B cell (primary cell): ENCODE results near the gene HDGF. TPM values are rescaled to one million over a fixed set of nuclear protein-coding genes. Genes with fewer than 3 reads are reported as not detected.
A peak's percentile ranks its signal among the peaks of the same experiment; 100 is the strongest.

ENCODE experiments used
- ATAC-seq: fragments of 200-7000 bp; cut with Tn5 transposase; one replicate; pipeline ENCODE4 v1.10.0; 2021; ENCODE audit warnings: low read depth, mild to moderate bottlenecking, moderate number of reproducible peaks, moderate library complexity
- CTCF ChIA-PET: fragments of 350-600 bp; sonication (Branson Sonifier 250); formaldehyde crosslinking; loops from one replicate; lab custom pipeline; 2021; ENCODE audit warnings: antibody characterized with exemption, inconsistent platforms; lab: Charles Lee
- POLR2A ChIA-PET: fragments of 350-600 bp; sonication (Branson Sonifier 250); formaldehyde crosslinking; loops from one replicate; lab custom pipeline; 2021; ENCODE audit warnings: antibody characterized with exemption; lab: Charles Lee
- DNase-seq: peaks from one replicate; pipeline ENCODE4 v3.0.0; 2013
- H2AFZ ChIP-seq: 2 replicates; pipeline ENCODE4 v1.6.1; 2012; ENCODE audit warnings: mild to moderate bottlenecking, low read depth, low read length; ENCODE audit not compliant: insufficient read depth, poor library complexity, severe bottlenecking
- H3K27ac ChIP-seq, 2 donors: 1 replicate in 1 of 2; 2 replicates in 1 of 2; pipeline ENCODE4 v1.5.1; 2012 to 2013; ENCODE audit warnings: low read length in 2 of 2, mild to moderate bottlenecking in 2 of 2, moderate library complexity in 1 of 2
- H3K27me3 ChIP-seq, 4 experiments: fragments of 200-600 bp in 1 of 4; sonication (generic) in 1 of 4; replicated peaks in 1 of 4; 1 replicate in 2 of 4; 2 replicates in 2 of 4; pipeline versions ENCODE4 v1.6.1 to v1.7.0; 2013 to 2016; ENCODE audit warnings: low read length in 3 of 4, mild to moderate bottlenecking in 2 of 4, mixed read lengths in 1 of 4, moderate library complexity in 1 of 4; ENCODE audit not compliant: insufficient read depth in 4 of 4, control insufficient read depth in 3 of 4; ENCODE audit errors: control extremely low read depth in 1 of 4
- H3K36me3 ChIP-seq, 2 experiments: replicated peaks in 1 of 2; 1 replicate in 1 of 2; 2 replicates in 1 of 2; pipeline versions ENCODE4 v1.6.1 to v1.7.1; 2013; ENCODE audit warnings: low read length in 1 of 2; ENCODE audit not compliant: insufficient read depth in 2 of 2, control insufficient read depth in 1 of 2; ENCODE audit errors: control extremely low read depth in 1 of 2, extremely low read depth in 1 of 2
- H3K4me1 ChIP-seq, 2 donors: fragments of 200-600 bp in 1 of 2; sonication (generic) in 1 of 2; 1 replicate in 1 of 2; 2 replicates in 1 of 2; pipeline versions ENCODE4 v1.5.1 to v1.6.1; 2013 to 2017; ENCODE audit warnings: low read length in 2 of 2; ENCODE audit not compliant: control insufficient read depth in 2 of 2, insufficient read depth in 2 of 2
- H3K4me2 ChIP-seq: replicated peaks from 2 replicates; pipeline ENCODE3; 2012; ENCODE audit warnings: mild to moderate bottlenecking, low read depth, low read length; ENCODE audit not compliant: poor library complexity, severe bottlenecking
- H3K4me3 ChIP-seq, 5 experiments: fragments of 200-600 bp in 1 of 5; sonication (generic) in 1 of 5; 1 replicate in 3 of 5; 2 replicates in 2 of 5; pipeline versions ENCODE4 v1.5.1 to v1.7.0; 2011 to 2016; ENCODE audit warnings: low read length in 4 of 5, mild to moderate bottlenecking in 4 of 5, low read depth in 2 of 5, control low read depth in 1 of 5, moderate library complexity in 1 of 5; ENCODE audit not compliant: insufficient read depth in 1 of 5; ENCODE audit errors: control extremely low read depth in 1 of 5, extremely low read depth in 1 of 5
- H3K79me2 ChIP-seq: fragments of 200-600 bp; sonication (generic); one replicate; pipeline ENCODE4 v1.6.0; 2016; ENCODE audit warnings: low read length; ENCODE audit not compliant: control insufficient read depth, insufficient read depth
- H3K9ac ChIP-seq: fragments of 200-600 bp; sonication (generic); 2 replicates; pipeline ENCODE4 v1.6.1; 2017; ENCODE audit warnings: mild to moderate bottlenecking, low read length, moderate library complexity
- H3K9me3 ChIP-seq, 3 donors: one replicate each; pipeline versions ENCODE4 v1.6.1 to v1.7.1; 2013; ENCODE audit warnings: low read length in 2 of 3; ENCODE audit not compliant: control insufficient read depth in 2 of 3, insufficient read depth in 1 of 3; ENCODE audit errors: control extremely low read depth in 1 of 3
- H4K20me1 ChIP-seq: 2 replicates; pipeline ENCODE4 v1.6.0; 2012; ENCODE audit warnings: mild to moderate bottlenecking, low read length; ENCODE audit not compliant: insufficient read depth, control insufficient read depth, poor library complexity, severe bottlenecking
- H3K27ac Mint-ChIP-seq: one replicate; pipeline ENCODE4 v1.8.0; 2021; ENCODE audit warnings: mixed read lengths
- H3K27me3 Mint-ChIP-seq: one replicate; pipeline ENCODE4 v1.8.0; 2021; ENCODE audit warnings: mixed read lengths
- H3K4me1 Mint-ChIP-seq: one replicate; pipeline ENCODE4 v1.8.0; 2021; ENCODE audit warnings: mixed read lengths
- H3K4me3 Mint-ChIP-seq: one replicate; pipeline ENCODE4 v1.8.0; 2021; ENCODE audit warnings: mixed read lengths
- H3K9me3 Mint-ChIP-seq: one replicate; pipeline ENCODE4 v1.8.0; 2022; ENCODE audit warnings: mixed read lengths; ENCODE audit not compliant: insufficient read depth
- EZH2 ChIP-seq: IDR thresholded peaks from 2 replicates; pipeline ENCODE4 v1.6.1; 2012; ENCODE audit warnings: borderline replicate concordance, low read depth, mild to moderate bottlenecking, moderate library complexity, low read length; ENCODE audit not compliant: insufficient read depth, poor library complexity, severe bottlenecking
- WGBS: methylation state at CpG from one replicate; pipeline ENCODE4 v1.1.5; 2013; ENCODE audit warnings: missing lambda C conversion rate; ENCODE audit not compliant: insufficient coverage; 5-methylcytosine and 5-hydroxymethylcytosine counted together
- intact Hi-C: fragments of 100-400 bp; cut with micrococcal nuclease; formaldehyde crosslinking; loops from one replicate; pipeline ENCODE4 v1.10.0; 2022
- polyA plus RNA-seq: library from polyadenylated mRNA; depleted of rRNA; stranded (reverse); fragments of >200 nt; gene quantifications from 2 replicates; pipeline ENCODE4 v1.2.3, GENCODE V29; 2012
- total RNA-seq, 2 donors: library from RNA; stranded (reverse); fragments of 120-200 nt in 1 of 2; gene quantifications; 1 replicate in 1 of 2; 2 replicates in 1 of 2; pipeline versions ENCODE4 v1.2.3 to v1.2.4, GENCODE V29; 2013 to 2022
- TF ChIP-seq, protein P1 (sequence below): fragments of 200-600 bp; IDR thresholded peaks from one replicate; pipeline ENCODE4 v1.8.0; 2022; ENCODE audit warnings: antibody characterized with exemption, mild to moderate bottlenecking

The HDGF gene
- total and polyA plus RNA-seq, 2 donors (not counting 1 experiment from before 2014, with no cell fraction given): 40.3 to 89.9 TPM

DNA sequence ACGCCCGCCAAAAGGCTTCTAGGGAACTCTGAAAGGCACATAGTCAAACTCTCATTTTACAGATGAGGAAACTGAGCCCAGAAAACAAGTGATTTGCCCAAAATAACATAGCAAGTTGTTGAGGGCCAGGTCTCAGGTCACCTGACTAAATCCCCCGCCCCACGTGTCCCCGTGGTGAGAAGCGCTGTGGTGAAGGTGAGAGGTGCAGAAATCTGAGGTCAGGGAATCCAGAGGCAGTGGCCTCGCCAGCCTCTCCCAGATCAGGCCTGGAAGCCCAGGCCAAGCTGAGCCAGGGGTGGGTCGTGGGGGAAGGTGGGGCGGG lies 5.1 kb downstream of the HDGF start:
- ChIA-PET POLR2A (interaction anchor here (0.7 to 1.9 kb wide), 2 partner anchors 17 to 21 kb away, joined by 3 to 9 read pairs; partner anchors contain the start of genes ISG20L2 and PRCC), CTCF (interaction anchor here (1.1 to 1.2 kb wide), 2 partner anchors 10 to 21 kb away, joined by 3 read pairs; no protein-coding TSS in a partner anchor)
- Histone ChIP-seq H3K4me2 (peak overlapping the region; percentile 78), H3K9me3 (no peaks in the 10 kb centered on the region), H3K79me2 (peaks cover 54% of the 10 kb centered on the region), H3K4me1 (peaks cover 48 to 56% of the 10 kb centered on the region in 2 donors), H3K27ac (peak overlapping the region; percentile 80 to 88), H3K36me3 (peaks cover 0 to 24% of the 10 kb centered on the region in 2 experiments), H2AFZ (no peak overlapping the region), H4K20me1 (peaks cover 16% of the 10 kb centered on the region), H3K9ac (no peak overlapping the region), H3K4me3 (no peak overlapping the region), H3K27me3 (no peaks in the 10 kb centered on the region)
- H3K9me3 Mint-ChIP-seq: peaks cover under 1% of the 10 kb centered on the region
- peak overlapping the region; percentile 88 for H3K4me3 Mint-ChIP-seq
- H3K4me1 Mint-ChIP-seq: peaks cover 59% of the 10 kb centered on the region
- intact Hi-C loops: loop anchor here (2.0 kb wide), 1 partner anchor 246 kb away; the partner anchor contains the start of gene MEF2D
- DNase-seq (no peak), ATAC-seq (no peak)
- no peaks in the 10 kb centered on the region for H3K27me3 Mint-ChIP-seq
- no peak for TF ChIP-seq EZH2
- TF ChIP-seq, protein P1, sequence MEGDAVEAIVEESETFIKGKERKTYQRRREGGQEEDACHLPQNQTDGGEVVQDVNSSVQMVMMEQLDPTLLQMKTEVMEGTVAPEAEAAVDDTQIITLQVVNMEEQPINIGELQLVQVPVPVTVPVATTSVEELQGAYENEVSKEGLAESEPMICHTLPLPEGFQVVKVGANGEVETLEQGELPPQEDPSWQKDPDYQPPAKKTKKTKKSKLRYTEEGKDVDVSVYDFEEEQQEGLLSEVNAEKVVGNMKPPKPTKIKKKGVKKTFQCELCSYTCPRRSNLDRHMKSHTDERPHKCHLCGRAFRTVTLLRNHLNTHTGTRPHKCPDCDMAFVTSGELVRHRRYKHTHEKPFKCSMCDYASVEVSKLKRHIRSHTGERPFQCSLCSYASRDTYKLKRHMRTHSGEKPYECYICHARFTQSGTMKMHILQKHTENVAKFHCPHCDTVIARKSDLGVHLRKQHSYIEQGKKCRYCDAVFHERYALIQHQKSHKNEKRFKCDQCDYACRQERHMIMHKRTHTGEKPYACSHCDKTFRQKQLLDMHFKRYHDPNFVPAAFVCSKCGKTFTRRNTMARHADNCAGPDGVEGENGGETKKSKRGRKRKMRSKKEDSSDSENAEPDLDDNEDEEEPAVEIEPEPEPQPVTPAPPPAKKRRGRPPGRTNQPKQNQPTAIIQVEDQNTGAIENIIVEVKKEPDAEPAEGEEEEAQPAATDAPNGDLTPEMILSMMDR: no peak
- WGBS: 90% methylated on average over 6 of the region's 9 CpGs
- H3K27ac Mint-ChIP-seq: peak overlapping the region; percentile 97

DNA sequence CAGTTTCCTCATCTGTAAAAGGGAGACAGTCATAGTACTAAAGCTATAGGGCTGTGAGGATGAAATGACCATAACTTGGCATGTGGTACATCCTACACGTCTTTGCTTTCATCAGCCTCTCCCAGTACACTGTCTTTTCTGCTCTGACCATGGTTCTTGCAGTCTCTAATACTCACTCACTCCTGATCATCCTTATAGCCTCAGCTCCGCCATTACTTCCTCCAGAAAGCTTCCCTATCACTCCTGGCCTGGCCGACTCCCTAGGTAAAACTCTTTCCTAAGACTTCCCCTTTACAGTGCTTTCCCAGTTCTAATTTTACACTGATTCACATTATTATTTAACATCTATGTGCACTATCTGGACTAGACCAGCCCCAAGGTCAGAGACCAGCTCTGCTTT lies 5.6 kb downstream of the HDGF start:
- H3K27ac ChIP-seq: peak overlapping the region in 1 of 2 donors; percentile 88
- H3K4me3 Mint-ChIP-seq: no peak overlapping the region
- DNase-seq (no peak), ATAC-seq (no peak)
- no peaks in the 10 kb centered on the region for H3K27me3 ChIP-seq
- 71% methylated on average over 3 of the region's 3 CpGs for WGBS
- H3K9me3 ChIP-seq: no peaks in the 10 kb centered on the region
- no peak for TF ChIP-seq EZH2
- TF ChIP-seq, protein P1: no peak
- H3K4me1 Mint-ChIP-seq: peaks cover 63% of the 10 kb centered on the region
- H3K4me1 ChIP-seq: peaks cover 50 to 57% of the 10 kb centered on the region in 2 donors
- peaks cover 16% of the 10 kb centered on the region for H4K20me1 ChIP-seq
- ChIA-PET POLR2A (interaction anchor here (0.7 kb wide), 1 partner anchor 17 kb away, joined by 3 read pairs; the partner anchor contains the start of gene ISG20L2), CTCF (interaction anchor here (1.1 to 1.2 kb wide), 2 partner anchors 11 to 20 kb away, joined by 3 read pairs; no protein-coding TSS in a partner anchor)
- H3K27me3 Mint-ChIP-seq: no peaks in the 10 kb centered on the region
- H3K36me3 ChIP-seq: peaks cover 0 to 24% of the 10 kb centered on the region in 2 experiments
- H3K9me3 Mint-ChIP-seq: peaks cover 2% of the 10 kb centered on the region
- H3K4me2 ChIP-seq: no peak overlapping the region
- no peak overlapping the region for H3K4me3 ChIP-seq
- H2AFZ ChIP-seq: no peak overlapping the region
- H3K27ac Mint-ChIP-seq: peak overlapping the region; percentile 44
- no peak overlapping the region for H3K9ac ChIP-seq
- peaks cover 51% of the 10 kb centered on the region for H3K79me2 ChIP-seq
- intact Hi-C loops: loop anchor here (2.0 kb wide), 1 partner anchor 245 kb away; the partner anchor contains the start of gene MEF2D
